Activated effector memory CD4-positive, alpha-beta T cell treated with anti-CD3 and anti-CD28 coated beads, Interleukin-2, amount 50 U/mL, for 16 hours (primary cell): Measurements from ENCODE around the gene THUMPD2.

Experiments
- DNase-seq: peaks from one replicate; pipeline ENCODE4 v3.0.0-alpha.2; 2020

The THUMPD2 gene

GRCh38 chr2:39715095-39715494 is 64.0 kb downstream of the THUMPD2 start:
- DNase-seq: no peak

GRCh38 chr2:39712953-39713352 is 66.1 kb downstream of the THUMPD2 start:
- no peak for DNase-seq

GRCh38 chr2:39710807-39711206 is 68.3 kb downstream of the THUMPD2 start:
- no peak for DNase-seq

GRCh38 chr2:39708003-39708402 is 71.1 kb downstream of the THUMPD2 start:
- DNase-seq: no peak

- DNase-seq: no peak
Measured at GRCh38 chr2:39706945-39707344, 72.1 kb downstream of the THUMPD2 start.

GRCh38 chr2:39706312-39706711 is 72.7 kb downstream of the THUMPD2 start:
- no peak for DNase-seq

GRCh38 chr2:39705638-39706037 is 73.4 kb downstream of the THUMPD2 start:
- DNase-seq: no peak

GRCh38 chr2:39704540-39704939 is 74.5 kb downstream of the THUMPD2 start:
- no peak for DNase-seq

- no peak for DNase-seq
Measured at GRCh38 chr2:39703181-39703872, 75.7 kb downstream of the THUMPD2 start.

GRCh38 chr2:39701137-39701536 is 77.9 kb downstream of the THUMPD2 start:
- DNase-seq: no peak

- no peak for DNase-seq
Measured at GRCh38 chr2:39697454-39697853, 81.6 kb downstream of the THUMPD2 start.

GRCh38 chr2:39696838-39697237 is 82.2 kb downstream of the THUMPD2 start:
- no peak for DNase-seq

GRCh38 chr2:39696101-39696553 is 82.9 kb downstream of the THUMPD2 start:
- DNase-seq: no peak

- no peak for DNase-seq
Measured at GRCh38 chr2:39693245-39693644, 85.8 kb downstream of the THUMPD2 start.

- DNase-seq: no peak
Measured at GRCh38 chr2:39689876-39690275, 89.2 kb downstream of the THUMPD2 start.

GRCh38 chr2:39689272-39689841 is 89.7 kb downstream of the THUMPD2 start:
- no peak for DNase-seq

GRCh38 chr2:39688181-39688580 is 90.9 kb downstream of the THUMPD2 start:
- no peak for DNase-seq

- DNase-seq: no peak
Measured at GRCh38 chr2:39686456-39686855, 92.6 kb downstream of the THUMPD2 start.
